Measurements from ENCODE around the gene FEM1B. TPM values are rescaled to one million over a fixed set of nuclear protein-coding genes. Genes with fewer than 3 reads are reported as not detected.
A peak's percentile ranks its signal among the peaks of the same experiment; 100 is the strongest.

Gene FEM1B
- 19.9 and 20.2 TPM in 2 replicates for total RNA-seq

- TF ChIP-seq, protein P1, sequence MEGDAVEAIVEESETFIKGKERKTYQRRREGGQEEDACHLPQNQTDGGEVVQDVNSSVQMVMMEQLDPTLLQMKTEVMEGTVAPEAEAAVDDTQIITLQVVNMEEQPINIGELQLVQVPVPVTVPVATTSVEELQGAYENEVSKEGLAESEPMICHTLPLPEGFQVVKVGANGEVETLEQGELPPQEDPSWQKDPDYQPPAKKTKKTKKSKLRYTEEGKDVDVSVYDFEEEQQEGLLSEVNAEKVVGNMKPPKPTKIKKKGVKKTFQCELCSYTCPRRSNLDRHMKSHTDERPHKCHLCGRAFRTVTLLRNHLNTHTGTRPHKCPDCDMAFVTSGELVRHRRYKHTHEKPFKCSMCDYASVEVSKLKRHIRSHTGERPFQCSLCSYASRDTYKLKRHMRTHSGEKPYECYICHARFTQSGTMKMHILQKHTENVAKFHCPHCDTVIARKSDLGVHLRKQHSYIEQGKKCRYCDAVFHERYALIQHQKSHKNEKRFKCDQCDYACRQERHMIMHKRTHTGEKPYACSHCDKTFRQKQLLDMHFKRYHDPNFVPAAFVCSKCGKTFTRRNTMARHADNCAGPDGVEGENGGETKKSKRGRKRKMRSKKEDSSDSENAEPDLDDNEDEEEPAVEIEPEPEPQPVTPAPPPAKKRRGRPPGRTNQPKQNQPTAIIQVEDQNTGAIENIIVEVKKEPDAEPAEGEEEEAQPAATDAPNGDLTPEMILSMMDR (conservative IDR thresholded peaks at IDR 0.05; ENCODE audit: low read depth, low read length) = no peak
- H3K4me3 ChIP-seq (ENCODE audit: low read depth, low read length) = peak within 1 kb of the TSS; percentile 79
- DNase-seq (ENCODE audit: low read depth) = no peak
Observed at GRCh38 chr15:68277603-68278344, at the start of gene FEM1B. Gene FEM1B (plus strand): TSS chr15:68277745. CDS start chr15:68278418, 673 bp downstream.

- TF ChIP-seq, protein P1 (conservative IDR thresholded peaks at IDR 0.05; ENCODE audit: low read depth, low read length) = no peak
- no peak for DNase-seq (ENCODE audit: low read depth)
- H3K4me3 ChIP-seq (ENCODE audit: low read depth, low read length) = peak overlapping the region; percentile 76
Observed at GRCh38 chr15:68228143-68228970, 49.2 kb upstream of the FEM1B start.

- peak overlapping the region; percentile 76 for H3K4me3 ChIP-seq (ENCODE audit: low read depth, low read length)
- TF ChIP-seq, protein P1 (conservative IDR thresholded peaks at IDR 0.05; ENCODE audit: low read depth, low read length) = no peak
- DNase-seq (ENCODE audit: low read depth) = no peak
Observed at GRCh38 chr15:68228971-68229385, 48.6 kb upstream of the FEM1B start.

DNA sequence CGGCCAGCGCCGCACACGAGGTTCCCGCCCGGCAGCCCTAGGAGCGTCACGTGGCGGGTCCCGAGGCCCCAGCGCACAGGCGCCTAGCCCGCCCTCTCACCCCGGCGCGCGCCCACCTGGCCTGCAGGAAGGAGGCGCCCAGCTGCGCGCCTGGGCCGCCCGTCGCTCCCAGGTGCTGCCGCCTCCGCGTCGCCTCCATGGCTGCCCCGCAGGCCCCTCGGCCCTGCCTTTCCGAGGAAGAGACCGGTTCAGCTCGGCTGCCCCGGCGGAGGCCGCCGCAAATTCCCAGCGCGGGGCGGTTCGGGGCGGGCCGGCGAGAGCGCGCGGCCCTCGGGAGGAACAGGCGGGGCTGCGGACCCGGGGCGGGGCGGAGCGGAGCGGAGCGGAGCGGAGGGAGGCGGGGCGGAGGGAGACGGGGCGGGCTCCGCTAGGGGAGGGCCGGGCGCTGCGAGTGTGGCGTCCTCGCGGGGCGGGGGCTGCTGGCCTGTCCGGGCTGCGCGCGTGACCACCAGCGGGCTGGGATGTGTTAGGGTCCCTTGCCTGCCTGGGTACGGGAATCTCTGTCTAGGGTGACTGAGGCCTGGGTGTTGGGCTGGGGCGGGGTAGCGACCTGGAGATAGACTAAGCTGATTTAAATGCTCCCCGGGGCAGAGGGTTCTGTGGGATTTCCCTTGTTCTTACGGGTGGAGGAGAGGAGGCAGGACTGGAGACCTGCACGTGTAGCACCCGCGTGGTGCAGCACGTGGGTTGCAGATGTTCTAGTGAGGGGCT is 48.0 kb upstream of the FEM1B start, which contains the start of gene CLN6:
Gene CLN6 (minus strand): TSS at position 343 of the 771 bp plus-strand sequence. CDS start 144 bp downstream, at position 199.
- TF ChIP-seq, protein P1 (conservative IDR thresholded peaks at IDR 0.05; ENCODE audit: low read depth, low read length) = no peak
- no peak for DNase-seq (ENCODE audit: low read depth)
- peak within 1 kb of the TSS; percentile 76 for H3K4me3 ChIP-seq (ENCODE audit: low read depth, low read length)

GRCh38 chr15:68230157-68231100 is 47.1 kb upstream of the FEM1B start:
- peak overlapping the region; percentile 76 for H3K4me3 ChIP-seq (ENCODE audit: low read depth, low read length)
- no peak for DNase-seq (ENCODE audit: low read depth)
- TF ChIP-seq, protein P1 (conservative IDR thresholded peaks at IDR 0.05; ENCODE audit: low read depth, low read length) = no peak
